Measurements from ENCODE around the gene ANKRD40CL.

Gene ANKRD40CL

DNA sequence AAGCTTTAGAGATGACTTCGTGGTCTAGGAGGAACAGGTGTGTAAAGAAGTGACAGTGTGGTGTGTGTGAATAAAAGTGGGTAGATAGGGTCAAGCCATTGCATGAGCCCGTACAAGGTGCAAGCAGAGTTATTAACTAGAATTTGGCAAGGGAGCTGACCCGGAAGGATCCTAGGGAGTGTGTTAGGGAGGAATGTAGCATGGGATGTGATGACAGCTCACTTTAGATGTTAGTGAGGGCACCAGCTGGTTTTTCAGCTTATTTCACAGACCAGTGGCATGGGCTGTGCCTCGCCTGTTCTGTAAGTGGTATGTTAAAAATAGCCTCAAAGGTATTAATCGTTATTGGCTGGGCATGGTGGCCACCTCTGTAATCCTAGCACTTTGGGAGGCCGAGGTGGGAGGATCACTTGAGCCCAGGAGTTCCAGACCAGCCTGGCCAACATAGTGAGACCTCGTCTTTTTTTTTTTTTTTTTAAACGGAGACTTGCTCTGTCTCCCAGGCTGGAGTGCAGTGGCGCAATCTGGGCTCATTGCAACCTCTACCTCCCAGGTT is 8.3 kb downstream of the ANKRD40CL start:
- in situ Hi-C loops (cut with MboI; ENCODE audit: low sequenced_read_pairs, unreplicated experiment), result no loop called here
- TF ChIP-seq, protein P1, sequence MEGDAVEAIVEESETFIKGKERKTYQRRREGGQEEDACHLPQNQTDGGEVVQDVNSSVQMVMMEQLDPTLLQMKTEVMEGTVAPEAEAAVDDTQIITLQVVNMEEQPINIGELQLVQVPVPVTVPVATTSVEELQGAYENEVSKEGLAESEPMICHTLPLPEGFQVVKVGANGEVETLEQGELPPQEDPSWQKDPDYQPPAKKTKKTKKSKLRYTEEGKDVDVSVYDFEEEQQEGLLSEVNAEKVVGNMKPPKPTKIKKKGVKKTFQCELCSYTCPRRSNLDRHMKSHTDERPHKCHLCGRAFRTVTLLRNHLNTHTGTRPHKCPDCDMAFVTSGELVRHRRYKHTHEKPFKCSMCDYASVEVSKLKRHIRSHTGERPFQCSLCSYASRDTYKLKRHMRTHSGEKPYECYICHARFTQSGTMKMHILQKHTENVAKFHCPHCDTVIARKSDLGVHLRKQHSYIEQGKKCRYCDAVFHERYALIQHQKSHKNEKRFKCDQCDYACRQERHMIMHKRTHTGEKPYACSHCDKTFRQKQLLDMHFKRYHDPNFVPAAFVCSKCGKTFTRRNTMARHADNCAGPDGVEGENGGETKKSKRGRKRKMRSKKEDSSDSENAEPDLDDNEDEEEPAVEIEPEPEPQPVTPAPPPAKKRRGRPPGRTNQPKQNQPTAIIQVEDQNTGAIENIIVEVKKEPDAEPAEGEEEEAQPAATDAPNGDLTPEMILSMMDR (IDR thresholded peaks at IDR 0.05; ENCODE audit: borderline replicate concordance, control extremely low read depth, extremely low read depth, insufficient read depth, missing control alignments), result no peak
- no peak for DNase-seq (ENCODE audit: low spot score)

DNA sequence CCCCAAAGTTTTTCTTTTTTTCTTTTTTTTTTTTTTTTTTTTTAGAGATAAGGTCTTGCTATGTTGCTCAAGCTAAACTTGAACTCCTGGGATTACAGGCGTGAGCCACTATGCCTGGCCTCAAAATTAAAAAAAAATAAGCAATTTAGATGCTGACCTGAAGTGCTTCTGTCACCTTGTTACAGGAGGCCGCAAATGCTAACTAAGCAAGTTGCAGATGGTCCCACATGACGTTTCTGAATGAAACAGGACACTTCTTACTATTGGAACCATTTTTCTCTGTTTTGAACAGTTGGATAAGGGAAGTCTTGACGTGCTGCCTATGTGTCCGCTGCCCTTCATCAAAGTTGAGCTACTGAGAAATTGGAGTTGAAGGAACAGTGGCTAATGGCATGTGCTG is 8.8 kb downstream of the ANKRD40CL start:
- TF ChIP-seq, protein P1 (IDR thresholded peaks at IDR 0.05; ENCODE audit: borderline replicate concordance, control extremely low read depth, extremely low read depth, insufficient read depth, missing control alignments), result no peak
- in situ Hi-C loops (cut with MboI; ENCODE audit: low sequenced_read_pairs, unreplicated experiment), result no loop called here
- DNase-seq (ENCODE audit: low spot score), result no peak

DNA sequence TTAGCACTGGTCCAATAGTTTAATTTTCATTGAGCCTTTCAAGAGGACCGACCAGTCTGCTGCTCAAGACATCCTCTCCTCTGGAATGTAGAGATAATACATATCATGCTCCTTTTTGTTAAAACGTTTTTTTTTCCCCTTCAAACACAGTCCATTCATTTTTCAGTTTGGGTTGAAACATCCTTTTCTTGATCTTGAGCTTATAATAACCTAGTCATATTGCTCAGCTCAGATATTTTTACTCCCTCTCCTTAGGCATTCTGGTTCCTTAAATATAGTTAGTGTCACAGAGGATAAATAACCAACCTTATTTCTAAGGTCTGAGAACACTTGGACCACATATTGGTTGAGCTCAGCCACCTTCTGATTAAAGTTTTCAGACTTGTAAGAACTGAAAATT is 12.8 kb downstream of the ANKRD40CL start:
- TF ChIP-seq, protein P1 (IDR thresholded peaks at IDR 0.05; ENCODE audit: borderline replicate concordance, control extremely low read depth, extremely low read depth, insufficient read depth, missing control alignments), result no peak
- DNase-seq (ENCODE audit: low spot score), result no peak
- in situ Hi-C loops (cut with MboI; ENCODE audit: low sequenced_read_pairs, unreplicated experiment), result no loop called here

DNA sequence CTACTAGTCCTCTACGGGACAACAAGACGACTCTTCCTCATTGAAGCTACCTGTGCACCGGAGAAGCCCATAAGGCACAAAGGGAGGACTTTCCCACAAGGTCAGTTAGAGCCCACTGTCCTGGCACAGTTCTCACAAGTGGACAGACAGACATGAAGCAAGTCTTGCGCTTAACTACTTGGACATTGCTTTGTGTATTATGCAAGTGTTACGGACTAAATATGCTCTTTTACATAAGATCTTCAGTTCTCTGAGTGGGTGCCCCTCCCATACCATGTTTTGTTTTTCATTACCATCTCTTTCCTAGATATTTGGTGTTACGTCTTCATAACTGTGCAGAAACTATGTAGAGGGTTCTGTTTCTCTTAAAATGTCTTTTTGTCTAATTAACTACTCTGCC is 18.1 kb downstream of the ANKRD40CL start:
- TF ChIP-seq, protein P1 (IDR thresholded peaks at IDR 0.05; ENCODE audit: borderline replicate concordance, control extremely low read depth, extremely low read depth, insufficient read depth, missing control alignments), result no peak
- DNase-seq (ENCODE audit: low spot score), result no peak
- in situ Hi-C loops (cut with MboI; ENCODE audit: low sequenced_read_pairs, unreplicated experiment), result no loop called here

DNA sequence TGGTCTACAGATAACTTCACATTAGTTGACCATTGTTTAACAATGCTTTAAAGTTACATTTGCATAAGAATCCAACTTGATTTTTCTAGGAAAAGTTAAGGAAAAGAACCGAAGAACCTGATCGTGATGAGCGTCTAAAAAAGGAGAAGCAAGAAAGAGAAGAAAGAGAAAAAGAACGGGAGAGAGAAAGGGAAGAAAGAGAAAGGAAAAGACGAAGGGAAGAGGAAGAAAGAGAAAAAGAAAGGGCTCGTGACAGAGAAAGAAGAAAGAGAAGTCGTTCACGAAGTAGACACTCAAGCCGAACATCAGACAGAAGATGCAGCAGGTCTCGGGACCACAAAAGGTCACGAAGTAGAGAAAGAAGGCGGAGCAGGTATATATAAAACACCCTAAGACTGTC is 21.7 kb downstream of the ANKRD40CL start:
- DNase-seq (ENCODE audit: low spot score), result no peak
- TF ChIP-seq, protein P1 (IDR thresholded peaks at IDR 0.05; ENCODE audit: borderline replicate concordance, control extremely low read depth, extremely low read depth, insufficient read depth, missing control alignments), result no peak
- in situ Hi-C loops (cut with MboI; ENCODE audit: low sequenced_read_pairs, unreplicated experiment), result no loop called here

DNA sequence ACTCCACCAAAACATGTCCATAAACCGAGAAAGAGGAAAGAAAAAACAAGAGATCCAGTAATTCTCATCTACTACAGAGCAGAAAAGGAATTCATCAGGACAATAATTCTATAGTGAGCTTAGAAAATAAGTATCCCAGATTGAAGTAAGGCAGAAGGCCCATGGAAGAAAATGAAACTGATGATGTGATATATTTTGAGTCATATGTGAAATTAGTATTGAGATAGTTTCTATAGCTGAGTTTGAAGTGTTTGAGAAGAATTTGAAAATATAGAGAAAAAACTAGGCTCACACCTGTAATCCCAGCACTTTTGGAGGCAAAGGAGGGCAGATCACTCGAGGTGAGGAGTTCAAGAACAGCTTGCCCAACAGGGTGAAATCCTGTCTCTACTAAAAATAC is 28.2 kb downstream of the ANKRD40CL start:
- TF ChIP-seq, protein P1 (IDR thresholded peaks at IDR 0.05; ENCODE audit: borderline replicate concordance, control extremely low read depth, extremely low read depth, insufficient read depth, missing control alignments), result no peak
- no peak for DNase-seq (ENCODE audit: low spot score)
- in situ Hi-C loops (cut with MboI; ENCODE audit: low sequenced_read_pairs, unreplicated experiment), result no loop called here

Measured in GM13976 (cell line).